ENCODE data around the gene VIPR1.

GRCh38 chr3:42545284-42545900 is 42.9 kb downstream of the VIPR1 start:
- TF ChIP-seq ZNF518A (tag by site-specific recombination; conservative IDR thresholded peaks at IDR 0.05; ENCODE audit: low read depth) = no peak
- no peak for TF ChIP-seq ZNF792 (tag by site-specific recombination; IDR thresholded peaks at IDR 0.05)
- TF ChIP-seq, protein P1, sequence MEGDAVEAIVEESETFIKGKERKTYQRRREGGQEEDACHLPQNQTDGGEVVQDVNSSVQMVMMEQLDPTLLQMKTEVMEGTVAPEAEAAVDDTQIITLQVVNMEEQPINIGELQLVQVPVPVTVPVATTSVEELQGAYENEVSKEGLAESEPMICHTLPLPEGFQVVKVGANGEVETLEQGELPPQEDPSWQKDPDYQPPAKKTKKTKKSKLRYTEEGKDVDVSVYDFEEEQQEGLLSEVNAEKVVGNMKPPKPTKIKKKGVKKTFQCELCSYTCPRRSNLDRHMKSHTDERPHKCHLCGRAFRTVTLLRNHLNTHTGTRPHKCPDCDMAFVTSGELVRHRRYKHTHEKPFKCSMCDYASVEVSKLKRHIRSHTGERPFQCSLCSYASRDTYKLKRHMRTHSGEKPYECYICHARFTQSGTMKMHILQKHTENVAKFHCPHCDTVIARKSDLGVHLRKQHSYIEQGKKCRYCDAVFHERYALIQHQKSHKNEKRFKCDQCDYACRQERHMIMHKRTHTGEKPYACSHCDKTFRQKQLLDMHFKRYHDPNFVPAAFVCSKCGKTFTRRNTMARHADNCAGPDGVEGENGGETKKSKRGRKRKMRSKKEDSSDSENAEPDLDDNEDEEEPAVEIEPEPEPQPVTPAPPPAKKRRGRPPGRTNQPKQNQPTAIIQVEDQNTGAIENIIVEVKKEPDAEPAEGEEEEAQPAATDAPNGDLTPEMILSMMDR (tag by site-specific recombination; IDR thresholded peaks at IDR 0.05) = no peak
- TF ChIP-seq, protein P2, sequence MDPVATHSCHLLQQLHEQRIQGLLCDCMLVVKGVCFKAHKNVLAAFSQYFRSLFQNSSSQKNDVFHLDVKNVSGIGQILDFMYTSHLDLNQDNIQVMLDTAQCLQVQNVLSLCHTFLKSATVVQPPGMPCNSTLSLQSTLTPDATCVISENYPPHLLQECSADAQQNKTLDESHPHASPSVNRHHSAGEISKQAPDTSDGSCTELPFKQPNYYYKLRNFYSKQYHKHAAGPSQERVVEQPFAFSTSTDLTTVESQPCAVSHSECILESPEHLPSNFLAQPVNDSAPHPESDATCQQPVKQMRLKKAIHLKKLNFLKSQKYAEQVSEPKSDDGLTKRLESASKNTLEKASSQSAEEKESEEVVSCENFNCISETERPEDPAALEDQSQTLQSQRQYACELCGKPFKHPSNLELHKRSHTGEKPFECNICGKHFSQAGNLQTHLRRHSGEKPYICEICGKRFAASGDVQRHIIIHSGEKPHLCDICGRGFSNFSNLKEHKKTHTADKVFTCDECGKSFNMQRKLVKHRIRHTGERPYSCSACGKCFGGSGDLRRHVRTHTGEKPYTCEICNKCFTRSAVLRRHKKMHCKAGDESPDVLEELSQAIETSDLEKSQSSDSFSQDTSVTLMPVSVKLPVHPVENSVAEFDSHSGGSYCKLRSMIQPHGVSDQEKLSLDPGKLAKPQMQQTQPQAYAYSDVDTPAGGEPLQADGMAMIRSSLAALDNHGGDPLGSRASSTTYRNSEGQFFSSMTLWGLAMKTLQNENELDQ (tag by site-specific recombination; IDR thresholded peaks at IDR 0.05; ENCODE audit: low read depth) = no peak
- TF ChIP-seq ZNF777 (tag by site-specific recombination; IDR thresholded peaks at IDR 0.05; ENCODE audit: borderline replicate concordance) = no peak
- TF ChIP-seq MYNN (tag by site-specific recombination; IDR thresholded peaks at IDR 0.05; ENCODE audit: borderline replicate concordance) = no peak
- TF ChIP-seq TCF7L2 (IDR thresholded peaks at IDR 0.05; ENCODE audit: borderline replicate concordance, low read depth, low read length) = no peak
